Osteocyte (in vitro differentiated cells): Measurements from ENCODE around the gene NSUN6. TPM values are rescaled to one million over a fixed set of nuclear protein-coding genes. Genes with fewer than 3 reads are reported as not detected.
"Not testable (repeated sequence)": the region's sequence is repeated elsewhere in the genome, so short reads cannot be mapped to it uniquely, and the experiment has no call there.

Experiments
- DNase-seq: peaks from one replicate; pipeline ENCODE4 v3.0.0; 2021; ENCODE audit warnings: mixed read lengths; ENCODE audit not compliant: unreplicated experiment; ENCODE audit errors: extremely low spot score
- H3K27ac Mint-ChIP-seq: one replicate; pipeline ENCODE4 v1.8.0; 2021; ENCODE audit warnings: mild to moderate bottlenecking, mixed read lengths; ENCODE audit not compliant: unreplicated experiment
- H3K27me3 Mint-ChIP-seq: one replicate; pipeline ENCODE4 v1.8.0; 2021; ENCODE audit warnings: mixed read lengths; ENCODE audit not compliant: unreplicated experiment
- H3K36me3 Mint-ChIP-seq: one replicate; pipeline ENCODE4 v1.8.0; 2021; ENCODE audit warnings: mixed read lengths; ENCODE audit not compliant: unreplicated experiment
- H3K4me1 Mint-ChIP-seq: one replicate; pipeline ENCODE4 v1.8.0; 2021; ENCODE audit warnings: mixed read lengths; ENCODE audit not compliant: unreplicated experiment
- H3K4me3 Mint-ChIP-seq: one replicate; pipeline ENCODE4 v1.8.0; 2021; ENCODE audit warnings: mild to moderate bottlenecking, moderate library complexity, mixed read lengths; ENCODE audit not compliant: unreplicated experiment
- H3K9me3 Mint-ChIP-seq: one replicate; pipeline ENCODE4 v1.8.0; 2021; ENCODE audit warnings: mixed read lengths; ENCODE audit not compliant: unreplicated experiment
- total RNA-seq: library from RNA; stranded (reverse); gene quantifications from 2 replicates; pipeline ENCODE4 v1.2.1, GENCODE V29; 2021
- TF ChIP-seq, protein P1 (sequence below): fragments of 200-600 bp; sonication (generic); IDR thresholded peaks from 2 replicates; pipeline ENCODE4 v1.5.0; 2021; ENCODE audit warnings: antibody characterized with exemption, mild to moderate bottlenecking, moderate library complexity

The NSUN6 gene
- total RNA-seq, 1 donor from 2014 or later, result 8.3 TPM

DNA sequence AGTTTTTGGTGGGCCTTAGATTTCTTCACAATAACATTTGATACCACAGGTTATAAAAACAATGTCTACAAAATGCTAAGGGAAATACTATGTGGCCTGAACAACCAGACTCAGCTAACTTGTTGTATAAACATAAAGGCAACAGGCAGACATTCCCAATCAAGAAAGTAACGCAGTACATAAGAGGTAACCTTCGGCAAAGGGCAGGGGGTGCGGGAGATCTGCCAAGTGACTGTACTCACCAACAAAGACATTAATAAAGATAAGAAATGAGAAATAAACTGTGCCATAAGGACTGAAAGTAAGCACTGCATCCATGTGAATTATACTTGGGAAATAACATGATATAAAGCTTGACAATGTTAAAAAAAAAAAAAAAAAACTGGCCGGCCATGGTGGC, 15.4 kb downstream of the NSUN6 start:
- Mint-ChIP-seq H3K9me3 (no peaks in the 10 kb centered on the region), H3K36me3 (peaks cover 2% of the 10 kb centered on the region), H3K4me1 (no peaks in the 10 kb centered on the region), H3K4me3 (no peak overlapping the region), H3K27ac (no peak overlapping the region), H3K27me3 (no peaks in the 10 kb centered on the region)
- TF ChIP-seq, protein P1, sequence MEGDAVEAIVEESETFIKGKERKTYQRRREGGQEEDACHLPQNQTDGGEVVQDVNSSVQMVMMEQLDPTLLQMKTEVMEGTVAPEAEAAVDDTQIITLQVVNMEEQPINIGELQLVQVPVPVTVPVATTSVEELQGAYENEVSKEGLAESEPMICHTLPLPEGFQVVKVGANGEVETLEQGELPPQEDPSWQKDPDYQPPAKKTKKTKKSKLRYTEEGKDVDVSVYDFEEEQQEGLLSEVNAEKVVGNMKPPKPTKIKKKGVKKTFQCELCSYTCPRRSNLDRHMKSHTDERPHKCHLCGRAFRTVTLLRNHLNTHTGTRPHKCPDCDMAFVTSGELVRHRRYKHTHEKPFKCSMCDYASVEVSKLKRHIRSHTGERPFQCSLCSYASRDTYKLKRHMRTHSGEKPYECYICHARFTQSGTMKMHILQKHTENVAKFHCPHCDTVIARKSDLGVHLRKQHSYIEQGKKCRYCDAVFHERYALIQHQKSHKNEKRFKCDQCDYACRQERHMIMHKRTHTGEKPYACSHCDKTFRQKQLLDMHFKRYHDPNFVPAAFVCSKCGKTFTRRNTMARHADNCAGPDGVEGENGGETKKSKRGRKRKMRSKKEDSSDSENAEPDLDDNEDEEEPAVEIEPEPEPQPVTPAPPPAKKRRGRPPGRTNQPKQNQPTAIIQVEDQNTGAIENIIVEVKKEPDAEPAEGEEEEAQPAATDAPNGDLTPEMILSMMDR, result no peak
- DNase-seq, result no peak

DNA sequence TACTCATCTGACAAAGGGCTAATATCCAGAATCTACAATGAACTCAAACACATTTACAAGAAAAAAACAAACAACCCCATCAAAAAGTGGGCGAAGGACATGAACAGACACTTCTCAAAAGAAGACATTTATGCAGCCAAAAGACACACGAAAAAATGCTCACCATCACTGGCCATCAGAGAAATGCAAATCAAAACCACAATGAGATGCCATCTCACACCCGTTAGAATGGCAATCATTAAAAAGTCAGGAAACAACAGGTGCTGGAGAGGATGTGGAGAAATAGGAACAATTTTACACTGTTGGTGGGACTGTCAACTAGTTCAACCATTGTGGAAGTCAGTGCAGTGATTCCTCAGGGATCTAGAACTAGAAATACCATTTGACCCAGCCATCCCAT, 18.9 kb downstream of the NSUN6 start:
- H3K9me3 Mint-ChIP-seq, H3K4me3 Mint-ChIP-seq, H3K4me1 Mint-ChIP-seq, H3K36me3 Mint-ChIP-seq, H3K27me3 Mint-ChIP-seq, H3K27ac Mint-ChIP-seq, DNase-seq: not testable (repeated sequence)

DNA sequence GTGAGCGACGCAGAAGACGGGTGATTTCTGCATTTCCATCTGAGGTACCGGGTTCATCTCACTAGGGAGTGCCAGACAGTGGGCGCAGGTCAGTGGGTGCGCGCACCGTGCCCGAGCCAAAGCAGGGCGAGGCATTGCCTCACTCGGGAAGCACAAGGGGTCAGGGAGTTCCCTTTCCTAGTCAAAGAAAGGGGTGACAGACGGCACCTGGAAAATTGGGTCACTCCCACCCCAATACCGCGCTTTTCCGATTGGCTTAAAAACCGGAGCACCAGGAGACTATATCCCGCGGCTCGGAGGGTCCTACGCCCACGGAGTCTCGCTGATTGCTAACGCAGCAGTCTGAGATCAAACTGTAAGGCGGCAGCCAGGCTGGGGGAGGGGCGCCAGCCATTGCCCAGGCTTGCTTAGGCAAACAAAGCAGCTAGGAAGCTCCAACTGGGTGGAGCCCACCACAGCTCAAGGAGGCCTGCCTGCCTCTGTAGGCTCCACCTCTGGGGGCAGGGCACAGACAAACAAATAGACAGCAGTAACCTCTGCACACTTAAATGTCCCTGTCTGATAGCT, 23.9 kb downstream of the NSUN6 start:
- Mint-ChIP-seq H3K27ac (peak overlapping the region; percentile 89), H3K4me3 (peak overlapping the region; percentile 83)
- peak; percentile 89 for DNase-seq
- not testable (repeated sequence) for H3K4me1 Mint-ChIP-seq, H3K9me3 Mint-ChIP-seq, H3K27me3 Mint-ChIP-seq, H3K36me3 Mint-ChIP-seq

DNA sequence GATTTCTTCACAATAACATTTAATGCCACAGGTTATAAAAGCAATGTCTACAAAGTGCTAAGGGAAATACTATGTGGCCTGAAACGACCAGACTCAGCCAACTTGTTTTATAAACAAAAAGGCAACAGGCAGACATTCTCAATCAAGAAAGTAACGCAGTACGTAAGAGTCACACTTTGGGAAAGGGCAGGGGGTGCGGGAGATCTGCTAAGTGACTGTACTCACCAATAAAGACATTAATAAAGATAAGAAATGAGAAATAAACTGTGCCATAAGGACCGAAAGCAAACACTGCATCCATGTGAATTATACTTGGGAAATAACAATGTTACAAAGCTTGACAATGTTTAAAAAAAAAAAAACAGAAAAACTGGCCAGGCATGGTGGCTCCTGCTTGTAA, 25.5 kb downstream of the NSUN6 start:
- TF ChIP-seq, protein P1, result no peak
- Mint-ChIP-seq H3K27ac (no peak overlapping the region), H3K36me3 (peaks cover 3% of the 10 kb centered on the region), H3K9me3 (peaks cover 5% of the 10 kb centered on the region), H3K4me1 (peaks cover 8% of the 10 kb centered on the region), H3K4me3 (no peak overlapping the region), H3K27me3 (no peaks in the 10 kb centered on the region)
- DNase-seq, result no peak

DNA sequence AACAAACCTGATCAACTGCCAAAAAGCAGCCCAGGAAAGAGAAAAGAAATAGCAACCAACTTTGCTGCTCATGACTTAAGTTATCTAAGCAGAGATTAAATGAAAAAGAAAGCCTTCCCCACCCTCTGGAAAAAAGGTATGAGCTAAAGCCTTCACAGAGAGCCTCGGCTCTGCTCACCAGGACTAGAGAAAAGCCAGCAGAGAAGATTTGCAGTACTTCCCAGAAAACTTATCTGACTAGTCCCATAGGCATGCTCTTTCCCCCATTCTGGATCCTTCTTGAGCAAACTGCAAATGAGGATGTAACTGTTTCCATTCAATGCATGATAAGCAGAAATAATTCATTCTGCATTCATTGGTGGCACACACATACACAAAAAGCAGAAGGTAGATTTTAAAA, 27.7 kb downstream of the NSUN6 start:
- H3K9me3 Mint-ChIP-seq, H3K27ac Mint-ChIP-seq: not testable (repeated sequence)

DNA sequence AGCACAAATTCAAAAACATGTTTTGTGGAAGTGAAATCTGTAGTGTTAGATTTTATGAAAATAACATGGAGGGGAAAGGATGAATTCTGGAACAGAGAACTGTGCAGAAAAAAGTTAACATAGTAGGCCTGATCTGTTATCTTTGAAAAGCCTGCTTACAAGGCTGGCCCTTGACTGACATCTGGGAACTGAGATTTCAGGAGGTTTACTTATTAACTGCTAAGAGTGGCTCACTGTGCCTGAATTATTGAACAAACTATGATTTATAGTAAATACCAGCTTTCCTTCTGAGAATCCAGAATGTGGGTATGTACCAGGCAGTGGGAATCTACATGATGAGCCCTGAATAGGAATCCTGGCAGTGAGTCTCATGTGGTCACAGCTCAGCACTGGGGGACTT, 30.5 kb downstream of the NSUN6 start:
- H3K27me3 Mint-ChIP-seq, result no peaks in the 10 kb centered on the region
- H3K27ac Mint-ChIP-seq, result no peak overlapping the region
- no peak overlapping the region for H3K4me3 Mint-ChIP-seq
- no peak for DNase-seq
- TF ChIP-seq, protein P1, result no peak
- H3K4me1 Mint-ChIP-seq, result no peaks in the 10 kb centered on the region
- peaks cover 14% of the 10 kb centered on the region for H3K36me3 Mint-ChIP-seq
- H3K9me3 Mint-ChIP-seq, result no peaks in the 10 kb centered on the region

More for the DNA sequence above, 27.7 kb downstream of the NSUN6 start:
- not testable (repeated sequence) for H3K36me3 Mint-ChIP-seq, H3K4me1 Mint-ChIP-seq, H3K4me3 Mint-ChIP-seq, DNase-seq, H3K27me3 Mint-ChIP-seq

DNA sequence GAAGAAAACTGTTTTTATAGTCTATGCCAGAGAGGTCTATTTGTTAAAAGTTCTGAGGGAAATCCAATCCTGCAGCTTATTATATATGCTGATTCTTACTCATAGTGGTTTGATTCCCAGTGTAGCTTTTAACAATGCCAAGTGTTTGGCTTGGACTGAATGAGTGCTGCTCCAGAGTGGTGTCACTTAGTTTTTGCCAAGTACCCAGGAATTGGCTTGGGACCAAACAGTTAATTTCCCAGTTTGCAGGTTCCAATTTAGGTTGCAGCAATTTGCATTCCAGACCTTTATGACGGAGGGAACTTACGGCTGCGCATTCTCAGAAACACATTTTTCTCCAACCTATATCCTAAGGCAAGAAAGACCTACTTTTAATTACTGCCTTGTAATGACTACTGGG, 32.4 kb downstream of the NSUN6 start:
- Mint-ChIP-seq H3K27me3 (no peaks in the 10 kb centered on the region), H3K9me3 (no peaks in the 10 kb centered on the region), H3K4me1 (no peaks in the 10 kb centered on the region), H3K36me3 (peaks cover 14% of the 10 kb centered on the region), H3K27ac (no peak overlapping the region), H3K4me3 (no peak overlapping the region)
- no peak for DNase-seq
- TF ChIP-seq, protein P1, result no peak
